Gastrocnemius medialis (tissue), 4 donors: ENCODE measurements around the gene RCOR3.

ENCODE experiments used
- POLR2A ChIP-seq, 2 donors: fragments of 450-650 bp; IDR thresholded peaks; one replicate each; pipeline ENCODE4 v1.6.1; 2017; ENCODE audit warnings: antibody characterized with exemption in 2 of 2, mild to moderate bottlenecking in 2 of 2, moderate library complexity in 2 of 2
- TF ChIP-seq, protein P1 (sequence below), 5 experiments: fragments of 450-650 bp in 3 of 5; fragments of 200-600 bp in 2 of 5; sonication (generic) in 2 of 5; IDR thresholded peaks in 4 of 5; conservative IDR thresholded peaks in 1 of 5; 1 replicate in 4 of 5; 2 replicates in 1 of 5; pipeline ENCODE4 v1.5.1; 2016 to 2019; ENCODE audit warnings: antibody characterized with exemption in 5 of 5, mild to moderate bottlenecking in 3 of 5, moderate library complexity in 3 of 5

DNA sequence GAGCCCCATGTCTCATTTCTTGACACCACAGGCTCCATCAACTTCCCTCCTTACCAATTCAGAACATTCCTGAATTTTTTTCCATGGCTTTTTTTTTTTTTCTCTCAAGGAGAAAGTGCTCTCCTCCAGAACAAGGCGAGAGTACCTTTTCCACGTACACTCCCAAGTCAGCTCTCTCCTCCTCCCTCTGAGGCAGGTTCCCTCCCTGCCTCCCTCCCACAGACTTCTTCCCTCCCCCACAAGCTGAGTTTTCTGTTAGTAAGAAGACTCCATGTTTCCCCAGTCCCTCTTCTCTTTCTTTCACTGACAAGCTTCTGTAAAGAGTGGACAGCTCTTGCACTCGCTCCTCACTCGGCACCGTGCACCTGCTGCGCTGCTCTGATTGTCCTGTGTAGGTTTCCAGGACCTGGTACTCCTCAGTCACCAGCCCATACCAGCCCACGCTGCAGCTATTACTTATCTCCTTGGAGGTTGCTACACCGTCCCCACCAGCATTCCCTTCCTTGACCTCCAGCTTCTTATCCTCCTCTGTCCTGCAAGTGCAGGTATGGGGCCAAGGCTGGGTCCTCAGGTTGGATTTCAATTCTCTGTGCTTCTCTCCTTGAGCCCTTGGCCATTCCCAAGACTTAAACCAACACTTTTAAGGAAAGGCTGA, 71.2 kb downstream of the RCOR3 start:
- TF ChIP-seq, protein P1, sequence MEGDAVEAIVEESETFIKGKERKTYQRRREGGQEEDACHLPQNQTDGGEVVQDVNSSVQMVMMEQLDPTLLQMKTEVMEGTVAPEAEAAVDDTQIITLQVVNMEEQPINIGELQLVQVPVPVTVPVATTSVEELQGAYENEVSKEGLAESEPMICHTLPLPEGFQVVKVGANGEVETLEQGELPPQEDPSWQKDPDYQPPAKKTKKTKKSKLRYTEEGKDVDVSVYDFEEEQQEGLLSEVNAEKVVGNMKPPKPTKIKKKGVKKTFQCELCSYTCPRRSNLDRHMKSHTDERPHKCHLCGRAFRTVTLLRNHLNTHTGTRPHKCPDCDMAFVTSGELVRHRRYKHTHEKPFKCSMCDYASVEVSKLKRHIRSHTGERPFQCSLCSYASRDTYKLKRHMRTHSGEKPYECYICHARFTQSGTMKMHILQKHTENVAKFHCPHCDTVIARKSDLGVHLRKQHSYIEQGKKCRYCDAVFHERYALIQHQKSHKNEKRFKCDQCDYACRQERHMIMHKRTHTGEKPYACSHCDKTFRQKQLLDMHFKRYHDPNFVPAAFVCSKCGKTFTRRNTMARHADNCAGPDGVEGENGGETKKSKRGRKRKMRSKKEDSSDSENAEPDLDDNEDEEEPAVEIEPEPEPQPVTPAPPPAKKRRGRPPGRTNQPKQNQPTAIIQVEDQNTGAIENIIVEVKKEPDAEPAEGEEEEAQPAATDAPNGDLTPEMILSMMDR (IDR thresholded peaks at IDR 0.05 in 4 of 5, conservative IDR thresholded peaks at IDR 0.05 in 1 of 5), result no peak
- no peak for TF ChIP-seq POLR2A (IDR thresholded peaks at IDR 0.05)
